Mucosa of descending colon (tissue), 3 donors: Measurements from ENCODE around the gene OPA3. TPM values are rescaled to one million over a fixed set of nuclear protein-coding genes. Genes with fewer than 3 reads are reported as not detected.
A peak's percentile ranks its signal among the peaks of the same experiment; 100 is the strongest.

Source experiments
- ATAC-seq: fragments of 200-7000 bp; cut with Tn5 transposase; one replicate; pipeline ENCODE4 v1.9.1; 2020; ENCODE audit warnings: mild to moderate bottlenecking, moderate library complexity
- DNase-seq, 3 donors: peaks; one replicate each; pipeline ENCODE4 v3.0.0-alpha.2; 2020
- H3K36me3 ChIP-seq: fragments of 200-600 bp; one replicate; pipeline ENCODE4 v1.8.0; 2021; ENCODE audit warnings: low read depth, mild to moderate bottlenecking
- H3K4me1 ChIP-seq: fragments of 200-600 bp; one replicate; pipeline ENCODE4 v1.8.0; 2021; ENCODE audit warnings: low read depth, mild to moderate bottlenecking
- H3K4me3 ChIP-seq: fragments of 200-600 bp; one replicate; pipeline ENCODE4 v1.8.0; 2021; ENCODE audit warnings: mild to moderate bottlenecking
- H3K9me3 ChIP-seq: fragments of 200-600 bp; one replicate; pipeline ENCODE4 v1.8.0; 2021; ENCODE audit warnings: mild to moderate bottlenecking
- intact Hi-C, 2 donors: fragments of 100-400 bp; cut with DNase I in 1 of 2; cut with micrococcal nuclease in 1 of 2; formaldehyde crosslinking; loops; one replicate each; pipeline versions ENCODE4 v1.11.0 to v1.11.1; 2022; cut with DNase I, micrococcal nuclease
- total RNA-seq, 3 donors: library from RNA; stranded (reverse); fragmentation: NEBNext Ultra II Directional in 2 of 3; extraction: Animal tissue kit (Norgen Biotek cat#: 25700) in 2 of 3; gene quantifications; one replicate each; pipeline versions ENCODE4 v1.2.1 to v1.2.4, GENCODE V29; 2021 to 2023
- TF ChIP-seq, protein P1 (sequence below): fragments of 200-600 bp; IDR thresholded peaks from one replicate; pipeline ENCODE4 v1.8.0; 2022; ENCODE audit warnings: antibody characterized with exemption, mild to moderate bottlenecking
- donor health status: DM: no; HTN: no; CAD: no; lungs with moderate emphysema.
- donor health status: DM: no; HTN: no; CAD: no.
- donor health status: DM: no; HTN: yes; CAD: no.

OPA3 gene
- total RNA-seq, 3 donors from 2014 or later = 12.1 to 16.4 (median 13.4) TPM

DNA sequence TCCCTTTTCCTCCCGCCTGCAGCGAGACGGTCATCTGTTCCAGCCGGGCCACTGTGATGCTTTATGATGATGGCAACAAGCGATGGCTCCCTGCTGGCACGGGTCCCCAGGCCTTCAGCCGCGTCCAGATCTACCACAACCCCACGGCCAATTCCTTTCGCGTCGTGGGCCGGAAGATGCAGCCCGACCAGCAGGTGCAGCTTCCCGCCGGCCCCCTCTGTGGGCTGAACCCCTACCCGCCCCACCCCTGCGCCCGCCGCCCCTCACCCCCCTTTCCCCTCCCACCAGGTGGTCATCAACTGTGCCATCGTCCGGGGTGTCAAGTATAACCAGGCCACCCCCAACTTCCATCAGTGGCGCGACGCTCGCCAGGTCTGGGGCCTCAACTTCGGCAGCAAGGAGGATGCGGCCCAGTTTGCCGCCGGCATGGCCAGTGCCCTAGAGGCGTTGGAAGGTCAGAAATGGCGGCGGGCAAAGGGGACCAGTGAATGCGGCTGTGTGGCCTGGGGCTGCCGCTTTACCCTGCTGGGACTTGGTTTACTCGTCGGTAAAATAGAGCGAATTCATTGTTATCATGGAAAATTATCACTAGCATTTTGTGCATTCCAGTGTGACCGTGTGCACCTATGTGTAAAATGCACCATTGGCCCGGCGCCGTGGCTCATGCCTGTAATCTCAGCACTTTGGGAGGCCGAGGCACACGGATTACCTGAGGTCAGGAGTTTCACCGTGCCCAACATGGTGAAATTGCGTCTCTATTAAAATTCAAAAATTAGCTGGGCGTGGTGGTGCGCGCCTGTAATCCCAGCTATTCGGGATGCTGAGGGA, 66.7 kb downstream of the OPA3 start:
- Histone ChIP-seq H3K9me3 (no peaks in the 10 kb centered on the region), H3K4me1 (peaks cover 65% of the 10 kb centered on the region), H3K4me3 (no peak overlapping the region), H3K36me3 (peaks cover 17% of the 10 kb centered on the region)
- ATAC-seq = no peak
- peak; percentile 32 to 52 (median 43) for DNase-seq
- TF ChIP-seq, protein P1, sequence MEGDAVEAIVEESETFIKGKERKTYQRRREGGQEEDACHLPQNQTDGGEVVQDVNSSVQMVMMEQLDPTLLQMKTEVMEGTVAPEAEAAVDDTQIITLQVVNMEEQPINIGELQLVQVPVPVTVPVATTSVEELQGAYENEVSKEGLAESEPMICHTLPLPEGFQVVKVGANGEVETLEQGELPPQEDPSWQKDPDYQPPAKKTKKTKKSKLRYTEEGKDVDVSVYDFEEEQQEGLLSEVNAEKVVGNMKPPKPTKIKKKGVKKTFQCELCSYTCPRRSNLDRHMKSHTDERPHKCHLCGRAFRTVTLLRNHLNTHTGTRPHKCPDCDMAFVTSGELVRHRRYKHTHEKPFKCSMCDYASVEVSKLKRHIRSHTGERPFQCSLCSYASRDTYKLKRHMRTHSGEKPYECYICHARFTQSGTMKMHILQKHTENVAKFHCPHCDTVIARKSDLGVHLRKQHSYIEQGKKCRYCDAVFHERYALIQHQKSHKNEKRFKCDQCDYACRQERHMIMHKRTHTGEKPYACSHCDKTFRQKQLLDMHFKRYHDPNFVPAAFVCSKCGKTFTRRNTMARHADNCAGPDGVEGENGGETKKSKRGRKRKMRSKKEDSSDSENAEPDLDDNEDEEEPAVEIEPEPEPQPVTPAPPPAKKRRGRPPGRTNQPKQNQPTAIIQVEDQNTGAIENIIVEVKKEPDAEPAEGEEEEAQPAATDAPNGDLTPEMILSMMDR = no peak
- intact Hi-C loops = no loop called here

DNA sequence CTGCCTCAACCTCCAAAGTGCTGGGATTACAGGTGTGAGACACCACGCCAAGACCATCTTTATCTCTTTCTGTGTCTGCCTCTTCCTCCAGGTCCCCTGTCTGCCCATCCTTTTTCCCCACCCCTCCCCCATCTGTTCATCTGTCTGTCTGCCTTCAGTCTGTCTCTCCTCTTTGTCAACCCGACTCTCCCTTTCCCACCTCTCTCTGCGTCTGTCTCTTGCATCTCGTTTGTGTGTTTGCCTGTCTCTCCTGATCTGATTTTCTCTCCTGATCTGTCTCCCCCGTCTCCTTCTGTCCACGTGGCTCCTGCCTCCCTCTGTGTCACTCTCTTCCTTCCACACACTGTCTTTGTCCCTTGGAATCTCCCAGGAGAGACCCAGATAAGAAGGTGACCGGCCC, 67.4 kb downstream of the OPA3 start:
- TF ChIP-seq, protein P1 = no peak
- intact Hi-C loops = no loop called here
- no peak overlapping the region for H3K4me3 ChIP-seq
- ATAC-seq (no peak), DNase-seq (peak in 1 of 3 donors; percentile 28)
- H3K9me3 ChIP-seq = no peaks in the 10 kb centered on the region
- H3K4me1 ChIP-seq = peaks cover 71% of the 10 kb centered on the region
- peaks cover 11% of the 10 kb centered on the region for H3K36me3 ChIP-seq

DNA sequence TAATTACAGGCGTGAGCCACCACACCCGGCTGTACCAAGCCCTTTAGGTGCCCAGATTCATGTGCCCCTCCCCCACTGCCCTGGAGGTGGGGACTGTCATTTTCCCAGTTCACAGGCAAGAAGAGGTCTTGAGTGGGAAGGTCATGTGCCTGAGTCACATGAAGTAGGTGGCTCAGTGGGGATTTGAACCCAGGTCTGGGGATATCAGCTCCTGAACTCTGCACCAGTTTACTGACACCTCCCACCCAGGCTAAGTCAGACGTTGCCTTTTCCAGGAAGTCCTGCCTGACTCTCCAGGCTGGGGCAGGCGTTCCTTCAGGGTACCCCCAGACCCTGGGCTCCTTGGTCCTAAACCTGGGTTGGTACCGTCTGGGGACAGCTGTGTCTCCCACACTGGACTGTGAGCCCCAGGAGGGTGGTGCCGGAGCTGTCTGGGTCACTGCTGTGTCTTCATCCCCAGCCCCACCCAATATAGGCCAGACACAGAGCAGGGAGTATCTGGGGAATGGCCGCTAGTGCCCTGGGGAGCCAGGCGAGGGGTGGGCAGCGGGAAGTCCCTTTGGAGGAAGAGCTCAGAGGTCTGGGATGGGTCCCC, 68.7 kb downstream of the OPA3 start:
- intact Hi-C loops = no loop called here
- H3K36me3 ChIP-seq = peaks cover 11% of the 10 kb centered on the region
- no peak overlapping the region for H3K4me3 ChIP-seq
- no peaks in the 10 kb centered on the region for H3K9me3 ChIP-seq
- ATAC-seq (peak; percentile 50), DNase-seq (peak; percentile 80)
- peaks cover 74% of the 10 kb centered on the region for H3K4me1 ChIP-seq
- TF ChIP-seq, protein P1 = no peak

DNA sequence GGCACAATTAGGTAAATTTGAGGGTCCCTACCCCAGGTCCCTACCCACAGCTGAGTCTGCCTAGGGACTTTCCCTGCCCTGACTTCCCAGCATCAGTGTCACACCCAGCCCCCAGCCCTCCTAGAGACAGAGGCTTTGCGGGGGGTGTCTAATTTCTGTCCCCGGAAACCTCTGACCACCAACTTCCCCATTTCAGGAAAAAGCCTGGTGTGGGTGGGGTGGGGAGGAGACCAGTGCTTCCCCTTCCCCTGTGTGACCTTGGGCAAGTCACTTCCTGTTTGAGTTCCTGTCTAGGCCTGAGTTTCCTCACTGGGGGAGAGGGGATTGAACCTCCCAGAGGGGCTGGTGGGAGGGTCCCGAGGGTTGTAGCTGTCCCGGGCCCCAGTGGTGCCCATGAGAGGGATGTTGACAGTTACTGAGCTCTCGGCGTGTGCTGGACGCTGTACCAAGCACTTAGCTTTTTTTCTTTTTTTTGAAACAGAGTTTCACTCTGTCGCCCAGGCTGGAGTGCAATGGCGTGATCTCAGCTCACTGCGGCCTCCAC, 69.4 kb downstream of the OPA3 start:
- ATAC-seq = peak; percentile 42
- H3K4me3 ChIP-seq = no peak overlapping the region
- H3K4me1 ChIP-seq = peaks cover 75% of the 10 kb centered on the region
- H3K36me3 ChIP-seq = peaks cover 8% of the 10 kb centered on the region
- intact Hi-C loops = no loop called here
- TF ChIP-seq, protein P1 = no peak
- DNase-seq = peak; percentile 59 to 73 (median 72)
- H3K9me3 ChIP-seq = no peaks in the 10 kb centered on the region

DNA sequence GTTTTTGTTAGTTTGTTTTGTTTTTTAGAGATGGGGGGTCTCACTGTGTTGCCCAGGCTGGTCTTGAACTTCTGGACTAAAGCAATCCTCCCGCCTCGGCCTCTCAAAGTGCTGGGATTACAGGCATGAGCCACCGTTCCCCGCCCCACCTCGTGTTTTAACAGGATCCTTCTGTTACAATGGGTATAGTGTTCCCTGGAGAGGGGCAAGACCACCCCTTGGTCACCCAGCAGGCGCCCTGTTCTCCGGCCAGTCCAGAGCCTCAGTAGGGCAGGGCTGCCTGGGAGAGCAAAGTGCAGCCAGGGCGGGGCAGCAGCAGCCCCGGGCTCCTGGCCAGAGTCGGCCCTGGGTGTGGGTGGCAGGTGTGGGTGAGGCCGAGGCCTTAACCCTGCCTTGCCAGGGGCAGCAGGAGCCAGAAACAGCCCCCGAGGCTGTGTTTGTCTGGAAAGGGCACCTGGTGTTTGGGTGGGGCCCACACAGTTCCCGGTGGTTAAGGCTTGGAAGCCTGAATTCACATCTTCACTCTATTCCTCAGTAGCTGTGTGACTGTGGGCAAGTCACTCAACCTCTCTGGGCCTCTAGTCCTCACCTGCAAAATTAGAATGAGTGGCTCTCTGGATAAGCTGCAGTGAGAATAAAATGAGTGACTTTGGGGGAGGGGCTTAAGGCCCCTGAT, 70.1 kb downstream of the OPA3 start:
- H3K9me3 ChIP-seq = no peaks in the 10 kb centered on the region
- H3K36me3 ChIP-seq = peaks cover 5% of the 10 kb centered on the region
- ATAC-seq (peak; percentile 87), DNase-seq (peak; percentile 90 to 95 (median 94))
- TF ChIP-seq, protein P1 = no peak
- H3K4me1 ChIP-seq = peaks cover 81% of the 10 kb centered on the region
- no peak overlapping the region for H3K4me3 ChIP-seq
- intact Hi-C loops = no loop called here
